ENCODE data around the gene NBEA. TPM values are rescaled to one million over a fixed set of nuclear protein-coding genes. Genes with fewer than 3 reads are reported as not detected.

Gene NBEA
- total RNA-seq, 4 donors from 2014 or later = 1.4 to 14.9 (median 4.1) TPM

- DNase-seq = no peak
- Histone ChIP-seq H3K27ac (no peak overlapping the region), H3K9me3 (no peaks in the 10 kb centered on the region), H3K4me3 (no peak overlapping the region), H3K4me1 (no peaks in the 10 kb centered on the region), H3K27me3 (no peaks in the 10 kb centered on the region), H3K36me3 (no peaks in the 10 kb centered on the region)
- no peak for TF ChIP-seq POLR2A (IDR thresholded peaks at IDR 0.05)
- TF ChIP-seq, protein P1, sequence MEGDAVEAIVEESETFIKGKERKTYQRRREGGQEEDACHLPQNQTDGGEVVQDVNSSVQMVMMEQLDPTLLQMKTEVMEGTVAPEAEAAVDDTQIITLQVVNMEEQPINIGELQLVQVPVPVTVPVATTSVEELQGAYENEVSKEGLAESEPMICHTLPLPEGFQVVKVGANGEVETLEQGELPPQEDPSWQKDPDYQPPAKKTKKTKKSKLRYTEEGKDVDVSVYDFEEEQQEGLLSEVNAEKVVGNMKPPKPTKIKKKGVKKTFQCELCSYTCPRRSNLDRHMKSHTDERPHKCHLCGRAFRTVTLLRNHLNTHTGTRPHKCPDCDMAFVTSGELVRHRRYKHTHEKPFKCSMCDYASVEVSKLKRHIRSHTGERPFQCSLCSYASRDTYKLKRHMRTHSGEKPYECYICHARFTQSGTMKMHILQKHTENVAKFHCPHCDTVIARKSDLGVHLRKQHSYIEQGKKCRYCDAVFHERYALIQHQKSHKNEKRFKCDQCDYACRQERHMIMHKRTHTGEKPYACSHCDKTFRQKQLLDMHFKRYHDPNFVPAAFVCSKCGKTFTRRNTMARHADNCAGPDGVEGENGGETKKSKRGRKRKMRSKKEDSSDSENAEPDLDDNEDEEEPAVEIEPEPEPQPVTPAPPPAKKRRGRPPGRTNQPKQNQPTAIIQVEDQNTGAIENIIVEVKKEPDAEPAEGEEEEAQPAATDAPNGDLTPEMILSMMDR (IDR thresholded peaks at IDR 0.05) = no peak
Observed at GRCh38 chr13:35345992-35346391, 403.9 kb downstream of the NBEA start.

DNA sequence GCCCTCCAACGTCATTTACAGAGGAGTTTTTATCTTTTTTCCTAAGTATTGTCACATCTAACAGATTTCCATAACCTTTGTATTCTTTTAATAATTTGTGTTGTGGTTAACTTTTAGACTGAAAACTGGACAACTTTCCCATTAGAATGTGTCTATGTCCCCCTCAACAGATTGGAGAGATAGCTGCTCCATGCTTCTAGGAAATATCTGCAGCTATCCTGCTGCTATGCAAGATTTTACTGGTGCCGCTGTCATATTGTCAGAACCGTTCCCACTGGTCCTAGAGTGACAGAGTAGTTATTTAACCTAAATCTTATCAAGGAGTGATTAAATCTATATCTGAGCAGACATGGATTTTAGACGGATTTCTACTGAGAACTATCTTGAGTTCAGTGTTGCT lies 404.4 kb downstream of the NBEA start:
- H3K9me3 ChIP-seq = no peaks in the 10 kb centered on the region
- H3K4me3 ChIP-seq = no peak overlapping the region
- TF ChIP-seq, protein P1 (IDR thresholded peaks at IDR 0.05) = no peak
- TF ChIP-seq POLR2A (IDR thresholded peaks at IDR 0.05) = no peak
- no peaks in the 10 kb centered on the region for H3K36me3 ChIP-seq
- H3K4me1 ChIP-seq = no peaks in the 10 kb centered on the region
- no peak for DNase-seq
- no peak overlapping the region for H3K27ac ChIP-seq
- no peaks in the 10 kb centered on the region for H3K27me3 ChIP-seq

GRCh38 chr13:35347679-35348205 lies 405.7 kb downstream of the NBEA start:
- no peak for TF ChIP-seq POLR2A (IDR thresholded peaks at IDR 0.05)
- TF ChIP-seq, protein P1 (IDR thresholded peaks at IDR 0.05) = no peak
- no peaks in the 10 kb centered on the region for H3K27me3 ChIP-seq
- DNase-seq = no peak
- H3K36me3 ChIP-seq = no peaks in the 10 kb centered on the region
- H3K4me1 ChIP-seq = no peaks in the 10 kb centered on the region
- H3K27ac ChIP-seq = no peak overlapping the region
- H3K9me3 ChIP-seq = no peaks in the 10 kb centered on the region
- no peak overlapping the region for H3K4me3 ChIP-seq

DNA sequence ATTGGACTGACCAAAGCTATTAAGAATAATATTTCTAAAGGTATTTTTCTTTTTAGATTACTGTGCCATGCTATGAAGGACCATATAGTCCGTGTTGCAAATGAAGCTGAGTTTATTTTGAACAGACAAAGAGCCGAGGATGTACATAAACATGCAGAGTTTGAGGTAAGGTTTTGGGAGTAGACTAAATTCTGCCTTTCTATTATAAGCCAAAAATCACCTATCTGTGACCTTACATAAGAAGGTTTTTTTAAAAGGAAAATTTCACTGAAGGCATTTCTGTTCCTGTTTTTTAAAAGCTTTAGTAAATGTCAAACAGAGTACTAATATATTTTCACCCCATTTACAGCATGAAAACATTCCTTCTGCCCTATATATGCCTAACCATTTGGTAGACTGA lies 407.0 kb downstream of the NBEA start:
- Histone ChIP-seq H3K27ac (no peak overlapping the region), H3K4me1 (no peaks in the 10 kb centered on the region), H3K36me3 (no peaks in the 10 kb centered on the region), H3K9me3 (no peaks in the 10 kb centered on the region), H3K4me3 (no peak overlapping the region), H3K27me3 (no peaks in the 10 kb centered on the region)
- no peak for DNase-seq
- TF ChIP-seq, protein P1 (IDR thresholded peaks at IDR 0.05) = no peak
- TF ChIP-seq POLR2A (IDR thresholded peaks at IDR 0.05) = no peak

DNA sequence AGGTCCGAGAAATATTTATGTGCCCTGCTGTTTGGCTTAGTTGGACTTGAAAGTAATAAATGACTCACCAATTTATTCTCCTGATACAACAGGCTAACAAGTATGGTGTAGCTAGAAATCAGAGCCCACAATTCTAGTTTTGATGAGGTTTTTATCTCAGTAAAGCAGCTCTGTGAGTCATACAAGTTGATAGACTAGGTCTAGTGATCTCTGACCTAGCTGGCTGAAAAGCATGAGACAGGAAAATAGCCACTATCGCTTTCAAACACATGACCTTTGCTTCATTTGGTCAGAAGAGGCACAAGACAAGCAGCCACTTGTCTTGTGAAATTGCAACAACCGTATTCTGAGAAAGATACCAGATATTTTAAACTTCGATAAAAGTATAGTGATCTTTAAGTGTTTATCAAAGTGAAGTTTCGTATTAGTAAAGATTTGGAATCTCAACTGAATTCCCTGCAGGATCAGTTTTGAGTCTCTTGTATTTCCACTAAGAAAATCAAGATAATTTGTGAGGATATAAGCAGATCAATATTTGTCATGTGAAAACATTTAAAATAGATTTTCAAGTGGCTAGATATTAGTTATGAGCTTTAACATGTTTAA lies 407.7 kb downstream of the NBEA start:
- TF ChIP-seq, protein P1 (IDR thresholded peaks at IDR 0.05) = no peak
- no peak for TF ChIP-seq POLR2A (IDR thresholded peaks at IDR 0.05)
- H3K4me1 ChIP-seq = no peaks in the 10 kb centered on the region
- no peaks in the 10 kb centered on the region for H3K27me3 ChIP-seq
- H3K27ac ChIP-seq = no peak overlapping the region
- no peaks in the 10 kb centered on the region for H3K36me3 ChIP-seq
- DNase-seq = no peak
- H3K4me3 ChIP-seq = no peak overlapping the region
- H3K9me3 ChIP-seq = no peaks in the 10 kb centered on the region
